Thoracic aorta (tissue), 2 donors: ENCODE measurements around the gene GNLY. TPM values are rescaled to one million over a fixed set of nuclear protein-coding genes. Genes with fewer than 3 reads are reported as not detected.

Source experiments
- ATAC-seq: fragments of 150-250 bp; one replicate; pipeline ENCODE4 v1.8.0; 2017; ENCODE audit warnings: low read depth; ENCODE audit not compliant: insufficient number of reproducible peaks, low FRiP score
- DNase-seq: peaks from one replicate; pipeline ENCODE4 v3.0.0-alpha.2; 2020; ENCODE audit warnings: low spot score
- H3K27ac ChIP-seq, 2 donors: fragments of 200-600 bp; sonication (generic); 1 replicate in 1 of 2; 2 replicates in 1 of 2; pipeline ENCODE4 v1.5.1; 2016; ENCODE audit warnings: mild to moderate bottlenecking in 2 of 2, moderate library complexity in 2 of 2
- H3K27me3 ChIP-seq: fragments of 200-600 bp; sonication (generic); replicated peaks from 2 replicates; pipeline ENCODE4 v1.6.0; 2016; ENCODE audit warnings: mild to moderate bottlenecking; ENCODE audit not compliant: insufficient read depth
- H3K36me3 ChIP-seq: fragments of 200-600 bp; sonication (generic); one replicate; pipeline ENCODE4 v1.5.1; 2016
- H3K4me1 ChIP-seq, 2 donors: fragments of 200-600 bp; sonication (generic); 1 replicate in 1 of 2; 2 replicates in 1 of 2; pipeline versions ENCODE4 v1.5.1 to v1.6.0; 2016; ENCODE audit warnings: low read depth in 2 of 2, mild to moderate bottlenecking in 1 of 2; ENCODE audit not compliant: control insufficient read depth in 1 of 2
- H3K4me3 ChIP-seq: fragments of 200-600 bp; sonication (generic); 2 replicates; pipeline ENCODE4 v1.5.1; 2016; ENCODE audit warnings: mild to moderate bottlenecking
- H3K9me3 ChIP-seq: fragments of 200-600 bp; sonication (generic); 2 replicates; pipeline ENCODE4 v1.5.1; 2016
- CTCF ChIP-seq: fragments of 200-600 bp; sonication (generic); IDR thresholded peaks from one replicate; pipeline ENCODE4 v1.5.1; 2019; ENCODE audit warnings: antibody characterized with exemption
- total RNA-seq, 2 donors: library from RNA; depleted of rRNA; stranded (reverse); fragments of >200 nt; gene quantifications; one replicate each; pipeline versions ENCODE4 v1.1.0 to v1.2.3, GENCODE V29; 2016

Gene GNLY
- total RNA-seq, 2 donors from 2014 or later = 1.5 to 8.5 TPM

GRCh38 chr2:85714841-85715240 is 20.7 kb downstream of the GNLY start:
- Histone ChIP-seq H3K4me3 (no peak overlapping the region), H3K36me3 (no peaks in the 10 kb centered on the region), H3K27ac (no peak overlapping the region), H3K9me3 (no peaks in the 10 kb centered on the region), H3K27me3 (no peaks in the 10 kb centered on the region), H3K4me1 (peaks cover 7 to 35% of the 10 kb centered on the region in 2 donors)
- DNase-seq = no peak
- no peak for ATAC-seq
- no peak for TF ChIP-seq CTCF

- no peak overlapping the region for H3K27ac ChIP-seq
- no peak for ATAC-seq
- peaks cover 7 to 20% of the 10 kb centered on the region in 2 donors for H3K4me1 ChIP-seq
- H3K27me3 ChIP-seq = no peaks in the 10 kb centered on the region
- TF ChIP-seq CTCF = no peak
- no peak for DNase-seq
- no peaks in the 10 kb centered on the region for H3K36me3 ChIP-seq
- no peak overlapping the region for H3K4me3 ChIP-seq
- H3K9me3 ChIP-seq = no peaks in the 10 kb centered on the region
Observed at GRCh38 chr2:85716346-85716914, 22.3 kb downstream of the GNLY start.

- H3K9me3 ChIP-seq = no peaks in the 10 kb centered on the region
- ATAC-seq (no peak), DNase-seq (no peak)
- no peaks in the 10 kb centered on the region for H3K27me3 ChIP-seq
- H3K4me1 ChIP-seq = peaks cover 7 to 15% of the 10 kb centered on the region in 2 donors
- H3K4me3 ChIP-seq = no peak overlapping the region
- no peak overlapping the region for H3K27ac ChIP-seq
- H3K36me3 ChIP-seq = no peaks in the 10 kb centered on the region
- no peak for TF ChIP-seq CTCF
Observed at GRCh38 chr2:85717308-85718008, 23.3 kb downstream of the GNLY start.

GRCh38 chr2:85718009-85718391 is 23.8 kb downstream of the GNLY start:
- no peaks in the 10 kb centered on the region for H3K9me3 ChIP-seq
- DNase-seq (no peak), ATAC-seq (no peak)
- H3K27ac ChIP-seq = no peak overlapping the region
- no peak overlapping the region for H3K4me3 ChIP-seq
- H3K36me3 ChIP-seq = no peaks in the 10 kb centered on the region
- peaks cover 3 to 10% of the 10 kb centered on the region in 2 donors for H3K4me1 ChIP-seq
- no peaks in the 10 kb centered on the region for H3K27me3 ChIP-seq
- TF ChIP-seq CTCF = no peak

- ATAC-seq = no peak
- H3K4me1 ChIP-seq = no peaks in the 10 kb centered on the region
- H3K9me3 ChIP-seq = no peaks in the 10 kb centered on the region
Observed at GRCh38 chr2:85718885-85719492, 24.8 kb downstream of the GNLY start.

More at GRCh38 chr2:85718885-85719492, 24.8 kb downstream of the GNLY start:
- no peak overlapping the region for H3K27ac ChIP-seq
- H3K27me3 ChIP-seq = no peaks in the 10 kb centered on the region
- no peak for DNase-seq
- no peak for TF ChIP-seq CTCF
- no peaks in the 10 kb centered on the region for H3K36me3 ChIP-seq
- H3K4me3 ChIP-seq = no peak overlapping the region
